Hepatocyte (in vitro differentiated cells): ENCODE measurements around the gene PCYT1A. TPM values are rescaled to one million over a fixed set of nuclear protein-coding genes. Genes with fewer than 3 reads are reported as not detected.
"Not testable (repeated sequence)": the region's sequence is repeated elsewhere in the genome, so short reads cannot be mapped to it uniquely, and the experiment has no call there.

ENCODE experiments used
- DNase-seq: peaks from one replicate; pipeline ENCODE4 v3.0.0-alpha.2; 2016; ENCODE audit warnings: low spot score
- H2AFZ ChIP-seq: fragments of 200-600 bp; sonication (generic); 2 replicates; pipeline ENCODE4 v1.6.0; 2016; ENCODE audit warnings: antibody characterized with exemption, mild to moderate bottlenecking
- H3K27ac ChIP-seq: fragments of 200-600 bp; sonication (generic); 2 replicates; pipeline ENCODE4 v1.5.1; 2016; ENCODE audit warnings: mild to moderate bottlenecking
- H3K27me3 ChIP-seq: fragments of 200-600 bp; sonication (generic); 2 replicates; pipeline ENCODE4 v1.6.1; 2016
- H3K36me3 ChIP-seq: fragments of 200-600 bp; sonication (generic); replicated peaks from 2 replicates; pipeline ENCODE4 v1.5.1; 2016; ENCODE audit warnings: low read depth; ENCODE audit not compliant: insufficient read depth
- H3K4me1 ChIP-seq: fragments of 200-600 bp; sonication (generic); 2 replicates; pipeline ENCODE4 v1.5.1; 2016; ENCODE audit warnings: mild to moderate bottlenecking, moderate library complexity; ENCODE audit not compliant: insufficient read depth
- H3K4me2 ChIP-seq: fragments of 200-600 bp; sonication (generic); 2 replicates; pipeline ENCODE4 v1.6.0; 2016
- H3K4me3 ChIP-seq: fragments of 200-600 bp; sonication (generic); 2 replicates; pipeline ENCODE4 v1.5.1; 2016; ENCODE audit warnings: mild to moderate bottlenecking
- H3K79me2 ChIP-seq: fragments of 200-600 bp; sonication (generic); 2 replicates; pipeline ENCODE4 v1.6.0; 2017; ENCODE audit warnings: mild to moderate bottlenecking
- H3K9me2 ChIP-seq: fragments of 200-600 bp; sonication (generic); replicated peaks from 2 replicates; pipeline ENCODE4 v1.6.0; 2017; ENCODE audit warnings: mild to moderate bottlenecking; ENCODE audit not compliant: insufficient read depth
- H3K9me3 ChIP-seq: fragments of 200-600 bp; sonication (generic); 2 replicates; pipeline ENCODE4 v1.5.1; 2016; ENCODE audit warnings: low read depth, mild to moderate bottlenecking
- H4K20me1 ChIP-seq: fragments of 200-600 bp; sonication (generic); 2 replicates; pipeline ENCODE4 v1.6.0; 2016; ENCODE audit warnings: mild to moderate bottlenecking; ENCODE audit not compliant: insufficient read depth, poor library complexity, severe bottlenecking
- CTCF ChIP-seq: fragments of 200-600 bp; sonication (generic); IDR thresholded peaks from 2 replicates; pipeline ENCODE4 v1.5.1; 2016; ENCODE audit warnings: antibody characterized with exemption, mild to moderate bottlenecking; ENCODE audit not compliant: poor library complexity
- EZH2 ChIP-seq: fragments of 200-600 bp; sonication (generic); IDR thresholded peaks from 2 replicates; pipeline ENCODE4 v1.6.1; 2016; ENCODE audit warnings: antibody characterized with exemption, mild to moderate bottlenecking, borderline replicate concordance
- EZH2phosphoT487 ChIP-seq: fragments of 200-600 bp; sonication (generic); IDR thresholded peaks from one replicate; pipeline ENCODE4 v1.6.1; 2018; ENCODE audit warnings: antibody characterized with exemption, mild to moderate bottlenecking, low read depth, moderate library complexity; ENCODE audit not compliant: unreplicated experiment, severe bottlenecking
- WGBS: methylation state at CpG from one replicate; pipeline ENCODE4 v1.1.6; 2016; ENCODE audit warnings: low lambda C conversion rate; ENCODE audit errors: missing lambda C conversion rate; 5-methylcytosine and 5-hydroxymethylcytosine counted together
- polyA plus RNA-seq: library from polyadenylated mRNA; unstranded; fragments of >200 nt; fragmentation: Nextera tagmentation; extraction: Ambion mirVana; gene quantifications from 2 replicates; pipeline ENCODE4 v1.2.1, GENCODE V29; 2016
- total RNA-seq: library from RNA; depleted of rRNA; stranded (reverse); fragments of >200 nt; gene quantifications from 2 replicates; pipeline ENCODE4 v1.2.3, GENCODE V29; 2014

PCYT1A gene
- total and polyA plus RNA-seq, 2 experiments from 2014 or later, result 23.8 to 69.7 TPM

GRCh38 chr3:196320137-196320536, 32.6 kb upstream of the PCYT1A start:
- 69% methylated on average over 3 of the region's 3 CpGs for WGBS
- H3K27ac ChIP-seq, result no peak overlapping the region
- no peaks in the 10 kb centered on the region for H4K20me1 ChIP-seq
- no peak overlapping the region for H3K4me3 ChIP-seq
- TF ChIP-seq EZH2, result no peak
- no peak for TF ChIP-seq CTCF
- TF ChIP-seq EZH2phosphoT487, result no peak
- peaks cover 6% of the 10 kb centered on the region for H3K79me2 ChIP-seq
- no peaks in the 10 kb centered on the region for H3K9me3 ChIP-seq
- H3K4me2 ChIP-seq, result no peak overlapping the region
- no peak overlapping the region for H2AFZ ChIP-seq
- no peaks in the 10 kb centered on the region for H3K36me3 ChIP-seq
- H3K4me1 ChIP-seq, result no peaks in the 10 kb centered on the region
- H3K9me2 ChIP-seq, result no peaks in the 10 kb centered on the region
- no peak for DNase-seq
- H3K27me3 ChIP-seq, result no peaks in the 10 kb centered on the region

- no peaks in the 10 kb centered on the region for H3K27me3 ChIP-seq
- H3K79me2 ChIP-seq, result peaks cover 6% of the 10 kb centered on the region
- H3K4me1 ChIP-seq, result no peaks in the 10 kb centered on the region
- peak within 1 kb of the TSS; percentile 97 for H2AFZ ChIP-seq
- H3K4me2 ChIP-seq, result peak within 1 kb of the TSS; percentile 83
- H3K9me2 ChIP-seq, result no peaks in the 10 kb centered on the region
- TF ChIP-seq EZH2phosphoT487 (no peak), CTCF (no peak), EZH2 (no peak)
- peak within 1 kb of the TSS; percentile 96 for H3K4me3 ChIP-seq
- 2% methylated on average over 69 of the region's 92 CpGs for WGBS
- H3K36me3 ChIP-seq, result no peaks in the 10 kb centered on the region
- no peaks in the 10 kb centered on the region for H3K9me3 ChIP-seq
- no peaks in the 10 kb centered on the region for H4K20me1 ChIP-seq
- H3K27ac ChIP-seq, result peak within 1 kb of the TSS; percentile 99
- peak; percentile 96 for DNase-seq
Observed at GRCh38 chr3:196317687-196318467, 30.4 kb upstream of the PCYT1A start, which contains the start of gene DYNLT2B. DYNLT2B (minus strand) TSS chr3:196318240; CDS start chr3:196318152, 88 bp downstream.

- not testable (repeated sequence) for H3K36me3 ChIP-seq, H3K79me2 ChIP-seq, H3K9me2 ChIP-seq, DNase-seq, H4K20me1 ChIP-seq, H3K4me1 ChIP-seq, H3K27me3 ChIP-seq, H3K9me3 ChIP-seq
- H3K4me2 ChIP-seq, result peak overlapping the region; percentile 83
- 8% methylated on average over 13 of the region's 17 CpGs for WGBS
- H2AFZ ChIP-seq, result peak overlapping the region; percentile 97
- peak overlapping the region; percentile 96 for H3K4me3 ChIP-seq
- peak overlapping the region; percentile 99 for H3K27ac ChIP-seq
Observed at GRCh38 chr3:196316799-196317686, 29.5 kb upstream of the PCYT1A start.

GRCh38 chr3:196315821-196316220, 28.3 kb upstream of the PCYT1A start:
- H3K79me2 ChIP-seq, result peaks cover 6% of the 10 kb centered on the region
- H2AFZ ChIP-seq, result no peak overlapping the region
- TF ChIP-seq EZH2phosphoT487, result no peak
- no peak for TF ChIP-seq CTCF
- no peak for TF ChIP-seq EZH2
- WGBS, result 100% methylated on average over 1 of the region's 1 CpG
- no peaks in the 10 kb centered on the region for H3K4me1 ChIP-seq
- no peak overlapping the region for H3K27ac ChIP-seq
- no peak overlapping the region for H3K4me3 ChIP-seq
- DNase-seq, result no peak
- no peaks in the 10 kb centered on the region for H3K36me3 ChIP-seq
- no peaks in the 10 kb centered on the region for H4K20me1 ChIP-seq
- H3K4me2 ChIP-seq, result no peak overlapping the region
- H3K27me3 ChIP-seq, result no peaks in the 10 kb centered on the region
- no peaks in the 10 kb centered on the region for H3K9me3 ChIP-seq
- H3K9me2 ChIP-seq, result no peaks in the 10 kb centered on the region
